ENCODE measurements around the gene FRAT2. TPM values are rescaled to one million over a fixed set of nuclear protein-coding genes. Genes with fewer than 3 reads are reported as not detected.
"Not testable (repeated sequence)": the region's sequence is repeated elsewhere in the genome, so short reads cannot be mapped to it uniquely, and the experiment has no call there.

The FRAT2 gene
- total RNA-seq, 1 experiment from 2014 or later: 4.7 TPM

DNA sequence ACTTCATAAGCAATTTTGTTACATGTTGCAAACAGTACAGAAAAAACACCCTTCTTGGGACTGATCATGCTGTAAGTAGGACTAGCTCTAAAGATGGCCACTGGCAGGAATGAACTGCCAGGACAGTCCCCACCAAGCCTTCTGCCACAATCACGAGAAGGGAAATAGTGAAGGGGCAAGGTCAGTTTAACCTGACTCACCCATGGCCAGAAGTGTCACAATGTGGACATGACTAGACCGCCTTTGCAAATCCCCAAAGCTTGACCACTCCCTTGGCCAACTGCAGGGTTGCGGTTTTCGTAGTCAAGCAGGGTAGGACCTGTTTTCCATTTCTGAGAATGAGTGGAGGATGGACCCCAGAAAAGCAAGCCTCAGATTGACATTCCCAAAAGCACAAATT lies 19.4 kb upstream of the FRAT2 start:
- no peaks in the 10 kb centered on the region for H3K9me3 ChIP-seq (ENCODE audit: low read depth, low read length, poor library complexity, severe bottlenecking)
- TF ChIP-seq, protein P1, sequence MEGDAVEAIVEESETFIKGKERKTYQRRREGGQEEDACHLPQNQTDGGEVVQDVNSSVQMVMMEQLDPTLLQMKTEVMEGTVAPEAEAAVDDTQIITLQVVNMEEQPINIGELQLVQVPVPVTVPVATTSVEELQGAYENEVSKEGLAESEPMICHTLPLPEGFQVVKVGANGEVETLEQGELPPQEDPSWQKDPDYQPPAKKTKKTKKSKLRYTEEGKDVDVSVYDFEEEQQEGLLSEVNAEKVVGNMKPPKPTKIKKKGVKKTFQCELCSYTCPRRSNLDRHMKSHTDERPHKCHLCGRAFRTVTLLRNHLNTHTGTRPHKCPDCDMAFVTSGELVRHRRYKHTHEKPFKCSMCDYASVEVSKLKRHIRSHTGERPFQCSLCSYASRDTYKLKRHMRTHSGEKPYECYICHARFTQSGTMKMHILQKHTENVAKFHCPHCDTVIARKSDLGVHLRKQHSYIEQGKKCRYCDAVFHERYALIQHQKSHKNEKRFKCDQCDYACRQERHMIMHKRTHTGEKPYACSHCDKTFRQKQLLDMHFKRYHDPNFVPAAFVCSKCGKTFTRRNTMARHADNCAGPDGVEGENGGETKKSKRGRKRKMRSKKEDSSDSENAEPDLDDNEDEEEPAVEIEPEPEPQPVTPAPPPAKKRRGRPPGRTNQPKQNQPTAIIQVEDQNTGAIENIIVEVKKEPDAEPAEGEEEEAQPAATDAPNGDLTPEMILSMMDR (conservative IDR thresholded peaks at IDR 0.05; ENCODE audit: low read depth, low read length): no peak
- TF ChIP-seq EZH2 (IDR thresholded peaks at IDR 0.05; ENCODE audit: borderline replicate concordance, low read depth, low read length, poor library complexity, severe bottlenecking): no peak
- no peak overlapping the region for H3K4me3 ChIP-seq (ENCODE audit: low read depth, low read length, poor library complexity, severe bottlenecking)
- no peaks in the 10 kb centered on the region for H3K27me3 ChIP-seq (replicated peaks; ENCODE audit: insufficient read depth, low read depth, low read length, poor library complexity)
- no TSS peak for BruUV-seq (replicated peaks)
- intact Hi-C loops (cut with micrococcal nuclease; ENCODE audit: unreplicated experiment): no loop called here
- no peak for DNase-seq (ENCODE audit: low spot score)
- ChIA-PET POLR2A (ENCODE audit: low non-redundant PET) (no interaction called here), CTCF (no interaction called here)
- no peak overlapping the region for H3K27ac ChIP-seq (ENCODE audit: low read depth, low read length, poor library complexity, severe bottlenecking)
- peaks cover 9% of the 10 kb centered on the region for H3K36me3 ChIP-seq (ENCODE audit: insufficient read depth, low read length, poor library complexity, severe bottlenecking)
- H3K4me1 ChIP-seq (ENCODE audit: insufficient read depth, low read length, poor library complexity, severe bottlenecking): no peaks in the 10 kb centered on the region

DNA sequence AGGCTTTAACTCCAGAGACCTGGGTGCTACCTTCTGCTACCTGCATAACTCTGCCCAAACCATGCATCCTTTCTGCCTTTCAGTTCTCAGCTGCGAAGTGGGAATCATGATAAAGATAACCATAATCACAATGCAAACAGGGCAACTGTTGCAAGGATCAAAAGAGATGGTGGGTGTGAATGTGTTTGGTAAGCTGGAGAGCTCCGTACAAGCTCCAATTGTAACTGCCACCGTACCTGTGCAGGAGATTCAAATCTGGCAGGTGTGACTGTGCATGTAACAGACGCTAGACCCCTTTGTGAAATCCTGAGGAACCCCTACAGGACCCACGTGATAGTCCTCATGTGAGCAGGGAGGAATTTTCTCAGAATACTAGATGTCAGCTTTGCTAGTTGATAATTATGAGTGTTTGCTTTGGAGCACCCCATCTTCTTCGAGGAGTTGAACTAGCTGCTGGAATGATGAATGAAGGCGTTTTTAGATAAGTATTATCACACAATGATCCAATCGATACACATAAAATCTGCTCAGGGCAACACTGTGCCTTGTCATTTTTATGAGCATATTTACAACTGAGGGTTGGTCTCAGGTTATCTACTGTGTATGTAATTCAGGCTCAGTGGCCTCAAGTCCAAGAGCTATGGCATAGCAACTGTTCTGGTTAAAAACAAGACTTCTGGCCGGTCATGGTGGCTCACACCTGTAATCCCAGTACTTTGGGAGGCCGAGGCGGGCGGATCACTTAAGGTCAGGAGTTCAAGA lies 15.4 kb upstream of the FRAT2 start:
- no peaks in the 10 kb centered on the region for H3K4me1 ChIP-seq (ENCODE audit: insufficient read depth, low read length, poor library complexity, severe bottlenecking)
- intact Hi-C loops (cut with micrococcal nuclease; ENCODE audit: unreplicated experiment): no loop called here
- DNase-seq (ENCODE audit: low spot score): no peak
- TF ChIP-seq, protein P1 (conservative IDR thresholded peaks at IDR 0.05; ENCODE audit: low read depth, low read length): no peak
- TF ChIP-seq EZH2 (IDR thresholded peaks at IDR 0.05; ENCODE audit: borderline replicate concordance, low read depth, low read length, poor library complexity, severe bottlenecking): no peak
- H3K27me3 ChIP-seq (replicated peaks; ENCODE audit: insufficient read depth, low read depth, low read length, poor library complexity): no peaks in the 10 kb centered on the region
- POLR2A ChIA-PET (ENCODE audit: low non-redundant PET): no interaction called here
- CTCF ChIA-PET: no interaction called here
- H3K27ac ChIP-seq (ENCODE audit: low read depth, low read length, poor library complexity, severe bottlenecking): no peak overlapping the region
- BruUV-seq (replicated peaks): no TSS peak
- H3K9me3 ChIP-seq (ENCODE audit: low read depth, low read length, poor library complexity, severe bottlenecking): no peaks in the 10 kb centered on the region
- no peaks in the 10 kb centered on the region for H3K36me3 ChIP-seq (ENCODE audit: insufficient read depth, low read length, poor library complexity, severe bottlenecking)
- H3K4me3 ChIP-seq (ENCODE audit: low read depth, low read length, poor library complexity, severe bottlenecking): no peak overlapping the region

DNA sequence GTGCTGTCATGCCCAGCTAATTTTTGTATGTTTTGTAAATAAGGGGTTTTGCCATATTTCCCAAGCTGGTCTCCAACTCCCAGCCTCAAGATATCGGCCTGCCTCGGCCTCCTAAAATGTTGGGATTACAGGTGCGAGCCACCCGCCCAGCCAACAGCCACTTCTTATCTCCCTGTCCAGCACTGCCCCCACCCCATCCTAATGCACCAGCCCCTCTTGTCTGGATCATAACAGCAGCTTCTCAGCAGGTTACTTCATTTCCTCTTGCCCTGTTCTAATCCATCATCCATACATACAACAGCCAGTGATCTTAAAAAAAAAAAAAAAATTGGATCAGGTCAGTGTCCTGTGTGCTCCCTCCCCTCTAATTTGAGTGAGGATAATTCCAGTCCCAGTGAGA lies 12.8 kb upstream of the FRAT2 start:
- ChIA-PET CTCF (no interaction called here), POLR2A (ENCODE audit: low non-redundant PET) (no interaction called here)

DNA sequence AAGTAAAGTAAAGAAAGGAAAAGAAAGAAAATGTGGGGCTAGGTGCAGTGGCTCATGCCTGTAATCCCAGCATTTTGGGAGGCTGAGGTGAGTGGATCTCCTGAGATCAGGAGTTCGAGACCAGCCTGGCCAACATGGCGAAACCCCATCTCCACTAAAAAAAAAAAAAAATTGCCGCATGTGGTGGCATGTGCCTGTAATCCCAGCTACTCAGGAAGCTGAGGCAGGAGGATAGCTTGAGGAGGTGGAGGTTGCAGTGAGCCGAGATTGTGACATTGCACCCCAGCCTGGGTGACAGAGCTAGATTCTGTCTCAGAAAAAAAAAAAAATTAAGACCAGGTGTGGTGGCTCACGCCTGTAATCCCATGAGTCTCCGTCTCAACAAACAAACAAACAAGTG lies 9.1 kb upstream of the FRAT2 start:
- BruUV-seq (replicated peaks); POLR2A ChIA-PET (ENCODE audit: low non-redundant PET): not testable (repeated sequence)

More for the DNA sequence above, 12.8 kb upstream of the FRAT2 start:
- no peak overlapping the region for H3K4me3 ChIP-seq (ENCODE audit: low read depth, low read length, poor library complexity, severe bottlenecking)
- no peaks in the 10 kb centered on the region for H3K4me1 ChIP-seq (ENCODE audit: insufficient read depth, low read length, poor library complexity, severe bottlenecking)
- intact Hi-C loops (cut with micrococcal nuclease; ENCODE audit: unreplicated experiment): no loop called here
- H3K36me3 ChIP-seq (ENCODE audit: insufficient read depth, low read length, poor library complexity, severe bottlenecking): no peaks in the 10 kb centered on the region
- no peaks in the 10 kb centered on the region for H3K9me3 ChIP-seq (ENCODE audit: low read depth, low read length, poor library complexity, severe bottlenecking)
- TF ChIP-seq, protein P1 (conservative IDR thresholded peaks at IDR 0.05; ENCODE audit: low read depth, low read length): no peak
- TF ChIP-seq EZH2 (IDR thresholded peaks at IDR 0.05; ENCODE audit: borderline replicate concordance, low read depth, low read length, poor library complexity, severe bottlenecking): no peak
- no peak for DNase-seq (ENCODE audit: low spot score)
- H3K27me3 ChIP-seq (replicated peaks; ENCODE audit: insufficient read depth, low read depth, low read length, poor library complexity): no peaks in the 10 kb centered on the region
- no peak overlapping the region for H3K27ac ChIP-seq (ENCODE audit: low read depth, low read length, poor library complexity, severe bottlenecking)
- no TSS peak for BruUV-seq (replicated peaks)

More for the DNA sequence above, 9.1 kb upstream of the FRAT2 start:
- CTCF ChIA-PET: interaction anchor here (0.7 kb wide), 1 partner anchor 63 kb away, joined by 3 read pairs; no protein-coding TSS in a partner anchor
- H3K4me1 ChIP-seq (ENCODE audit: insufficient read depth, low read length, poor library complexity, severe bottlenecking); H3K27me3 ChIP-seq (replicated peaks; ENCODE audit: insufficient read depth, low read depth, low read length, poor library complexity); H3K9me3 ChIP-seq (ENCODE audit: low read depth, low read length, poor library complexity, severe bottlenecking); intact Hi-C loops (cut with micrococcal nuclease; ENCODE audit: unreplicated experiment); H3K36me3 ChIP-seq (ENCODE audit: insufficient read depth, low read length, poor library complexity, severe bottlenecking); H3K4me3 ChIP-seq (ENCODE audit: low read depth, low read length, poor library complexity, severe bottlenecking); H3K27ac ChIP-seq (ENCODE audit: low read depth, low read length, poor library complexity, severe bottlenecking); DNase-seq (ENCODE audit: low spot score): not testable (repeated sequence)

Data from A673 (cell line).